ENCODE data around the gene HMSD. TPM values are rescaled to one million over a fixed set of nuclear protein-coding genes. Genes with fewer than 3 reads are reported as not detected.
A peak's percentile ranks its signal among the peaks of the same experiment; 100 is the strongest.

HMSD gene
- total RNA-seq, 2 donors from 2014 or later = not detected

DNA sequence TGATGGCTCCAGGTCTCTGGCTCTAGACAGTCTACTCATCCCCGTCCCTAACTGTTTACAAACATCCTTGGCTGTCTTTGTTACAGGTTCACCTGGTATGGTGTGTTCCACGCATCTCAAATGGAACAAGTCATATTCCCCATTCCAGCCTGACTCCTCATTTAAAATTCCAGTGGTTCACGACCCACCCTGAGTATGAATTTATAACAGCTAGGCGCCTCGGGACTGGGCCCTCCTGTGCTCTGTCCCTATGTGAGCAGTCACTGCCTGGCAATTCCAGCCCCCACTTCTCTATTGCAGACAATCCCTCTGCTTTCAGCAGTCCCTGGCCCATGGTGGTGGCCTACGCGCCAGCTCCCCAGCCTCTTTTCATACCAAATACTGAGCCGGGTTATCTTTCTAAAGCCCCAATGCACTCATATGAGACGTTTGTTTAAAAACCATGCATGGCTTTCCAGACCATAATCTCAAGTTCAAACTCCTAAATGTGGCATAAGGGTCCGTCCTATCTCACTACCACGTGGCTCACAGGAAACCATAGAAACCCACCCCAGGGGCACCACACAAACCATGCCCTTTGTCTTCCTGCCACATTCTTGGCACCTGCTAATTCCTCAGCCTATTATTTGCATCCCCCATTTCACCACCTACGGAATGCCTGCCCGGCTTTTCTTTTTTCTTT lies 22.4 kb downstream of the HMSD start:
- Histone ChIP-seq H3K4me3 (peak overlapping the region; percentile 97), H3K27ac (peak overlapping the region; percentile 100), H3K9me3 (no peaks in the 10 kb centered on the region), H3K36me3 (no peaks in the 10 kb centered on the region), H3K4me1 (ENCODE audit: control insufficient read depth in 1 of 2, low read depth in 2 of 2) (peaks cover 10 to 16% of the 10 kb centered on the region in 2 donors), H3K27me3 (replicated peaks; ENCODE audit: insufficient read depth) (no peaks in the 10 kb centered on the region)
- ATAC-seq (ENCODE audit: insufficient number of reproducible peaks, low FRiP score, low read depth) (no peak), DNase-seq (ENCODE audit: low spot score) (no peak)
- TF ChIP-seq, protein P1, sequence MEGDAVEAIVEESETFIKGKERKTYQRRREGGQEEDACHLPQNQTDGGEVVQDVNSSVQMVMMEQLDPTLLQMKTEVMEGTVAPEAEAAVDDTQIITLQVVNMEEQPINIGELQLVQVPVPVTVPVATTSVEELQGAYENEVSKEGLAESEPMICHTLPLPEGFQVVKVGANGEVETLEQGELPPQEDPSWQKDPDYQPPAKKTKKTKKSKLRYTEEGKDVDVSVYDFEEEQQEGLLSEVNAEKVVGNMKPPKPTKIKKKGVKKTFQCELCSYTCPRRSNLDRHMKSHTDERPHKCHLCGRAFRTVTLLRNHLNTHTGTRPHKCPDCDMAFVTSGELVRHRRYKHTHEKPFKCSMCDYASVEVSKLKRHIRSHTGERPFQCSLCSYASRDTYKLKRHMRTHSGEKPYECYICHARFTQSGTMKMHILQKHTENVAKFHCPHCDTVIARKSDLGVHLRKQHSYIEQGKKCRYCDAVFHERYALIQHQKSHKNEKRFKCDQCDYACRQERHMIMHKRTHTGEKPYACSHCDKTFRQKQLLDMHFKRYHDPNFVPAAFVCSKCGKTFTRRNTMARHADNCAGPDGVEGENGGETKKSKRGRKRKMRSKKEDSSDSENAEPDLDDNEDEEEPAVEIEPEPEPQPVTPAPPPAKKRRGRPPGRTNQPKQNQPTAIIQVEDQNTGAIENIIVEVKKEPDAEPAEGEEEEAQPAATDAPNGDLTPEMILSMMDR (IDR thresholded peaks at IDR 0.05) = no peak

DNA sequence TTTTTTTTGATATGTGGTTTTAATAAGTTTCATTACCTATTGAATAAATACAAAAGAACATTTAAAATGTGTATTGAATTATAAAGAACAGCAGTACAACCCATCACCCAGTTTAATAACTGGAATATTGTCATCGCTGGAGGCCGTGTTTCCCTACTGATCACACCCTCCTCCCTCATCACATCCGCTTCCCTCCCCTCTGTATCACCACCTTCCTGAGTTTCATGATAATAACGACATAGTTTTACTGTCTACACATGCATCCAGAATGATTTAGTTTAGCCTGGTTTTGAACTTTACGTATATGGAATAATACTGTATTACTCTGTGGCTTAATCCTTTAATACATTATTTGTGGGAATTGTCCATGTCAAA lies 22.9 kb downstream of the HMSD start:
- ATAC-seq (ENCODE audit: insufficient number of reproducible peaks, low FRiP score, low read depth) = no peak
- no peaks in the 10 kb centered on the region for H3K36me3 ChIP-seq
- H3K4me3 ChIP-seq = no peak overlapping the region
- peaks cover 10 to 16% of the 10 kb centered on the region in 2 donors for H3K4me1 ChIP-seq (ENCODE audit: control insufficient read depth in 1 of 2, low read depth in 2 of 2)
- H3K27me3 ChIP-seq (replicated peaks; ENCODE audit: insufficient read depth) = no peaks in the 10 kb centered on the region
- no peak overlapping the region for H3K27ac ChIP-seq
- TF ChIP-seq, protein P1 (IDR thresholded peaks at IDR 0.05) = no peak
- no peak for DNase-seq (ENCODE audit: low spot score)
- H3K9me3 ChIP-seq = no peaks in the 10 kb centered on the region

DNA sequence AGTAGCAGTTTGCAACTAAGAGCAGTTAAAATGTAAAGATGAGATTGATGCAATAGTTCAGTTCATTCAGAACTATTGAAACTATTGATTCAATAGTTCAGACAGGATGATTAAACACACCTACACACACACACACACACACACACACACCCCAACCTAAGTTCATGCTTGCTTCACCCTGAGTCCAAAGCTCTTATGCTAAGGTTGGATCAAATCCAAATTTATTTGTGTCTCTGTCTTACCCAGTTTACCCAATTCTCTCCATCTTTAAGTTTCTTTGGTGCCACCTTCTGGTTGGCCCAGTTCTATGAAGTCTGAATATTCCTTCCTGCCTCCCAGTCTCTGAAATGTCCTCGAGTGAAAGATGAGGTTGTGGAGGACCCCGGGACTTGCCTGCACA lies 25.9 kb downstream of the HMSD start:
- TF ChIP-seq, protein P1 (IDR thresholded peaks at IDR 0.05) = no peak
- ATAC-seq (ENCODE audit: insufficient number of reproducible peaks, low FRiP score, low read depth) = no peak
- DNase-seq (ENCODE audit: low spot score) = no peak

DNA sequence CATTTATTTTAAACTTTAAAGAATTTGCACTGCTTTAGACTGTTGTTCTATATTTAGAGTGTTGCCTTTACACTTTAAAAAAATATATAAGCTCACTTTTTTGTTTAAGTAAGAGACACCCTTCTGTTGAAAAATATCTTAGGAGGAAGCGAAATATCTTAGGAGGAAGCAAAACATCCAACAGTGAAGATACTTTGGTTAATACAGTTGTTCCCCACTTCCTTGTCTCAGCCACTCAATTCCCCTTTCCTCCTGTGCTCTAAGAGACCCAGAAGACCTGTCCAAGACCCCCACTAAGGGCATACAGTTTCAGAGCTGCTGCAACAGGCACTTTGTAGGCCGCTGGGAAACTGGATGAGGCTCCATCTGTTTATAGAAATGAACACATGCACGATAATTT lies 26.5 kb downstream of the HMSD start:
- Histone ChIP-seq H3K36me3 (no peaks in the 10 kb centered on the region), H3K27ac (no peak overlapping the region), H3K27me3 (replicated peaks; ENCODE audit: insufficient read depth) (no peaks in the 10 kb centered on the region), H3K4me1 (ENCODE audit: control insufficient read depth in 1 of 2, low read depth in 2 of 2) (peaks cover 8 to 24% of the 10 kb centered on the region in 2 donors), H3K9me3 (no peaks in the 10 kb centered on the region), H3K4me3 (no peak overlapping the region)
- TF ChIP-seq, protein P1 (IDR thresholded peaks at IDR 0.05) = no peak
- DNase-seq (ENCODE audit: low spot score) (no peak), ATAC-seq (ENCODE audit: insufficient number of reproducible peaks, low FRiP score, low read depth) (no peak)

More for the DNA sequence above, 25.9 kb downstream of the HMSD start:
- H3K9me3 ChIP-seq = no peaks in the 10 kb centered on the region
- H3K27ac ChIP-seq = no peak overlapping the region
- H3K36me3 ChIP-seq = no peaks in the 10 kb centered on the region
- no peak overlapping the region for H3K4me3 ChIP-seq
- H3K4me1 ChIP-seq (ENCODE audit: control insufficient read depth in 1 of 2, low read depth in 2 of 2) = peaks cover 5 to 19% of the 10 kb centered on the region in 2 donors
- H3K27me3 ChIP-seq (replicated peaks; ENCODE audit: insufficient read depth) = no peaks in the 10 kb centered on the region

DNA sequence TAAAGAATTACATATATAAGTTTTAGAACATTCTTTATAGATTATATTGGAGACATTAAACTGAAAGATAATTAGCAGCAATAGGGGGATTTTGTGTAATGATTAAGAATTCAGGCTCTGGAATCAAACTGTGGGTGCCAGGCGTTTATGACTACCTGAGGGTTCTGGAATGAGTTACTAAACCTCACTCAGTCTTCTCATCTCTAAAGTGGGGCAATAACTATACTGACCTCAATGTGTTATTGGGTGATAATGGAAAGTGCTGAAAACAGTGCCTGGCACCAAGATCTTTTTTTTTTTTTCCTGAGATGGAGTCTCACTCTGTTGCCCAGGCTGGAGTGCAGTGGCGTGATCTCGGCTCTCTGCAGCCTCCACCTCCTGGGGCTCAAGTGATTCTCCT lies 27.9 kb downstream of the HMSD start:
- H3K4me3 ChIP-seq = no peak overlapping the region
- DNase-seq (ENCODE audit: low spot score) (no peak), ATAC-seq (ENCODE audit: insufficient number of reproducible peaks, low FRiP score, low read depth) (no peak)
- no peaks in the 10 kb centered on the region for H3K27me3 ChIP-seq (replicated peaks; ENCODE audit: insufficient read depth)
- peaks cover 4 to 15% of the 10 kb centered on the region in 2 donors for H3K4me1 ChIP-seq (ENCODE audit: control insufficient read depth in 1 of 2, low read depth in 2 of 2)
- no peaks in the 10 kb centered on the region for H3K9me3 ChIP-seq
- peaks cover 6% of the 10 kb centered on the region for H3K36me3 ChIP-seq
- no peak overlapping the region for H3K27ac ChIP-seq
- TF ChIP-seq, protein P1 (IDR thresholded peaks at IDR 0.05) = no peak

Measured in thoracic aorta (tissue), 2 donors.